ENCODE data around the gene AGL. TPM values are rescaled to one million over a fixed set of nuclear protein-coding genes. Genes with fewer than 3 reads are reported as not detected.
"Not testable (repeated sequence)": the region's sequence is repeated elsewhere in the genome, so short reads cannot be mapped to it uniquely, and the experiment has no call there.

The AGL gene
- total RNA-seq, 1 donor from 2014 or later, result 12.8 TPM

- intact Hi-C loops (cut with micrococcal nuclease), result loop anchor here (1.0 to 2.0 kb wide), 5 partner anchors 9 to 502 kb away; partner anchors contain the start of genes CDC14A and RTCA
These were observed 514 bp downstream of the AGL start for GRCh38 chr1:99850459-99851291.

GRCh38 chr1:99851850-99852454 is 1.8 kb downstream of the AGL start:
- intact Hi-C loops (cut with micrococcal nuclease), result loop anchor here (2.0 kb wide), 2 partner anchors 43 to 501 kb away; partner anchors contain the start of gene CDC14A

DNA sequence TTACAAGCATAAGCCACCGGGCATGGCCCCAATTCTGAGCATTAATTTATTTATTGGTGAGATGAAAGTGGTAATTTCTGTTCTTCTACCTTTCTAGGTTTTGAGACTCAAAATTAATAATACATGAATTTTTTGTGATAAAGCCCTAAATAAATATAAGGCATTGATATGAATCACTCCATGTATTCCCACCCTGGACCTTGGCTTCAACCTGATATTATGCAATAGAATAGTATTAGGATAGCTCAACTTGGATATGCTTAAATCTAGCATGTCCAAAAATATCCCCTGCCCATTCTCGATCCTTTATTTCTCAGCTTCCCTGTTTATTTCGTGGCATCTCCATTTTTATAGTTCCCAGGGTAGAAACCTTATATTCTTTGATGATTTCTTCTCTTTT is 2.5 kb downstream of the AGL start:
- intact Hi-C loops (cut with micrococcal nuclease), result no loop called here

GRCh38 chr1:99855914-99856450 is 5.8 kb downstream of the AGL start:
- intact Hi-C loops (cut with micrococcal nuclease), result no loop called here

- intact Hi-C loops (cut with micrococcal nuclease), result not testable (repeated sequence)
These were observed 6.9 kb downstream of the AGL start for GRCh38 chr1:99857041-99857440.

DNA sequence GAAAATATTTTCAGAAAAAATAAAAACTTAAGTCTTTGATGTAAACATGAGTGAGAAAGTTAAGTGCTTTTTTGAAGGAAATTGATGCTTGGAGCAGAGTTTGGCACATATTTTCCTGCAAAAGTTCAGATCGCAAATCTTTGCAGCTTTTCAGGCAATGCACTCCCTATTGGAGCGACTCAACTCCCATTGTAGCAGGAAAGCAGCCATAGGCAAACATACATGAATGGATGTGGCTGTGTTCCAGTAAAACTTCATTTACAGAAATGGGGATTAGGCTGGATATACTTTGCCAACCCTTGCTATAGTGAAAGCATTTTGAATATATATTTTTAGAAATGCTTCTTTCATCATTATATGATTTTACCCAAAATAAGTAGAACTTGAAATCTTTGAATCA is 8.1 kb downstream of the AGL start:
- intact Hi-C loops (cut with micrococcal nuclease), result no loop called here

DNA sequence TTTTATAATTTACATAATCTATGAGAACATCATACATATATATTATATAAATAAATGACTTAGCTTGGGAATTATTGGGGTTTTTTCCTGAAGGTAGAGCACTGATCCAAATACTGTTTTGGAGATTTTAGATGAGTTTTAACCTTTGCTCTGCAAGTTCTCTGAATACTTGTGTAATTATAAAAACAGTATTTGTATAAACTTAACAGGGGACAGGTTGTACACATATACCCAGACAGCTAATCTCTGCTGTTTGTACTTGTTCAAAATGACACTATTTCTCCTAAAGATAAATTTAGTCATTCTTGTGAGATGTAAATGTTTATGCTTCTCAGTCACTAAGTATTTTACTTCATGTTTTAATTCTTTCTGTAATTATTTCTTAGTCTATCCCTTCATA is 8.7 kb downstream of the AGL start:
- intact Hi-C loops (cut with micrococcal nuclease), result no loop called here

DNA sequence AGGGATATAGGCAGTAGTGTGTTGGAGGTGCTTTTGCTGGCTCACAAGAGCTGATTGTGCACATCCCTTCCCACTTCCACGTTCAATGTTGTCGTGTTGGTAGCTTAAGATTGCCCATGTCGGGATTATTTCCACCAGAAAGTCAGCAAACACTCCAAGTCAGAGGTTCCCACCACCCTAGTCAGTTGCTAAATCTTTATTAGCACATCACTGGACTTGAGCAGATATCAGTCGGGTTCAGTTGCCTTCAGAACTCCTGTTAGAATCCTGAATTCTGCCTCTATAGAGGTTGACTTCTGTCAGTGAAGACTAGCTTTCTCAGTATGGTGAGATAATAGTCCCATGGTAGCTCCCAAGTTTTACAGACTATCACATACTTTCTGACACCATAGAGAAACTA is 10.5 kb downstream of the AGL start:
- intact Hi-C loops (cut with micrococcal nuclease), result no loop called here

GRCh38 chr1:99867682-99868081 is 17.5 kb downstream of the AGL start:
- intact Hi-C loops (cut with micrococcal nuclease), result no loop called here

DNA sequence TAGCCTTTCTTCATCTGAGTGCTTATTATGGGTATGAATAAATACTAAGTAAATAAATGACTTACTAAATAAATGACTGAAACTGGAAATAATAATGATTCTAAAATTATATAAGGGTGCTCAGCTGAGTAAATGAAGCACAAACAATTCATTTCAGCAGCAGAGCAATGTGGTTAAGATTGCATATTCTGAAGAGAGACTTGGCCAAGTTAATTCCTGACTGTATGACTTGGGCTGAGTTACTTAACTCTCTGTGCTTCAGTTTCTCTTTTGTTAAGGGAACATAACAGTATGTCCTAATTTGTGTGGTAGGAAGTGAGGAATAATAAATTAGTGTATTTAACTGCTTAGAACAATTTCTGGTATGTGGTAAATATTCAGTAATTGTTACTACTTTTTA is 19.1 kb downstream of the AGL start:
- intact Hi-C loops (cut with micrococcal nuclease), result no loop called here

DNA sequence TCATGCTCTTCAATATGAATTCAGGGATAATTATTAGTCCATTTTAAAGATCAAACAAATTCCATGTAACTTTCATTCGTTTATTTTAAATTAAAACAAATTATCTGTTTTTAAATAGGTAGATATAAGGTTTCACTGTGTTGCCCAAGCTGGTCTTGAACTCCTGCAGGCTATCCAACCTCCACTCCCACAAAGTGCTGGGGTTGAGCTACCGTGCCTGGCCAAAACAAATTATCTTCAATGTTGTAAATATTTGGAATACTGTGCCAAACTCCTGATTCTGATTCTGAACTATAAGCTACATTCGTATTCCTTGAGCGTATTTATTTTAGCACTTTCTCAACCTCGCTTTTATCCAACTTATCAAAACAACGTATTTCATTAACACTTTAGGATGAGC is 19.6 kb downstream of the AGL start:
- intact Hi-C loops (cut with micrococcal nuclease), result no loop called here

DNA sequence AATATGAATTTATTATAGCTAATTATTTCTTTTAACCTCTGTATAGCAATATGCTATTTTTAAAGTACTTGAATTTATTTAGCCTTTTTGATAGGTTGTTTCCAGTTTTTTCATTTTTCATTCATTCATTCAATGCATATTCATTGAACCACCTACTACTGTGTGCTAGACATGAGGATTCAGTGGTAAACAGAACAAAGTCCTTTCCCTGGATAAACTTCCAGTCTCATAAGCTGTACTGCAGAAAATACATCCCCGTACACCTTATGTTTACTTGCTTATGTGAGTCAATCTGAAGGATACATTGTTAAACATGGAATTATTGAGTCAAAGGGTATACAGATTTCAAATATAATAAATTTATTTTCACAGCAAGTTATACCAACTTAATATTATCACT is 21.9 kb downstream of the AGL start:
- intact Hi-C loops (cut with micrococcal nuclease), result no loop called here

DNA sequence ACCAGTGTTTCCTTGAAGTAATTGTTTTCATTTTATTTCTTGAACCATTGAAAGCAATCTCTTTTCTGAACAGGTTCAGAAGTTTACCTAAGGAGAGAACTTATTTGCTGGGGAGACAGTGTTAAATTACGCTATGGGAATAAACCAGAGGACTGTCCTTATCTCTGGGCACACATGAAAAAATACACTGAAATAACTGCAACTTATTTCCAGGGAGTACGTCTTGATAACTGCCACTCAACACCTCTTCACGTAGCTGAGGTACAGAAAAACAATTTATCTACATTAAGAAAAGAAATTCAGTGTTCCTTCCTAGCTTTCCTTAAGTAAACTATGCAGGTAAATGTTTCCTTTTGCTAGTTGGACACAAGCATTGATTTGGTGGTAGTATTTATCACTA is 27.4 kb downstream of the AGL start:
- intact Hi-C loops (cut with micrococcal nuclease), result no loop called here

DNA sequence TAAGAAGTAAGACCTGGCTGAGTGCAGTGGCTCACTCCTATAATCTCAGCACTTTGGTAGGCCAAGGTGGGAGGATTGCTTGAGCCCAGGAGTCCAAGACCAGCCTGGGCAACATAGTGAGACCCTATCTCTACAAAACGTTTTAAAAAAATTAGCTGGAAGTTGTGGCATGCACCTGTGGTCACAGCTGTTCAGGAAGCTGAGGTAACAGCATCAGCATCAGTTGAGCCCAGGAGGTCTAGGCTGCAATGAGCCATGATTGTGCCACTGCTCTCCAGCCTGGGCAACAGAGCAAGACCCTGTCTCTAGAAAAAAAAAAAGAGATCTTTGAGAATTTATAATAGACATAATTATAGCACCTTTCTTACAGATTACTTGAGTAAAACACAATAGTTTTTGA is 36.0 kb downstream of the AGL start:
- intact Hi-C loops (cut with micrococcal nuclease), result no loop called here

GRCh38 chr1:99886841-99887240 is 36.7 kb downstream of the AGL start:
- intact Hi-C loops (cut with micrococcal nuclease), result no loop called here

GRCh38 chr1:99887890-99888289 is 37.7 kb downstream of the AGL start:
- intact Hi-C loops (cut with micrococcal nuclease), result no loop called here

GRCh38 chr1:99891997-99892396 is 41.8 kb downstream of the AGL start:
- intact Hi-C loops (cut with micrococcal nuclease), result no loop called here

DNA sequence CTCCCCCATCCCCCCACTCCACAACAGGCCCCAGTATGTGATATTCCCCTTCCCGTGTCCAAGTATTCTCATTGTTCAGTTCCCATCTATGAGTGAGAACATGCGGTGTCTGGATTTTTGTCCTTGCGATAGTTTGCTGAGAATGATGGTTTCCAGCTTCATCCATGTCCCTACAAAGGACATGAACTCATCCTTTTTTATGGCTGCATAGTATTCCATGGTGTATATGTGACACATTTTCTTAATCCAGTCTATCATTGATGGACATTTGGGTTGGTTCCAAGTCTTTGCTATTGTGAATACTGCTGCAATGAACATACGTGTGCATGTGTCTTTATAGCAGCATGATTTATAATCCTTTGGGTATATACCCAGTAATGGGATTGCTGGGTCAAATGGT is 53.1 kb downstream of the AGL start:
- intact Hi-C loops (cut with micrococcal nuclease), result not testable (repeated sequence)

DNA sequence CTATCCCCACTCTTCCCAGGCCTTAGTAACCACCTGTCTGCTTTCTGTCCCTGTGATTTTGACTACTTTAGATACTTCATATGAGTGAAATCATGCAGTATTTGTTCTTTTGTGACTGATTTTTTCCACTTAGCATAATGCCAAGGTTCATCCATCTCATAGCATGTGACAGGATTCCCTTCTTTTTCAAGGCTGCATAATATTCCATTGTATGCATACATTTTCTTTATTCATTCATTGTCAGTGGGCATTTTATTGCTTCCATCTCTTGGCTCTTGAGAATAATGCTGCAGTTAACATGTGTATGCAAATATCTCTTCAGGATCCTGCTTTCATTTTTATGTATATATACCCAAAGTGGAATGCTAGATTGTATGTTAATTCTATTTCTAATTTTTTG is 56.4 kb downstream of the AGL start:
- intact Hi-C loops (cut with micrococcal nuclease), result no loop called here

DNA sequence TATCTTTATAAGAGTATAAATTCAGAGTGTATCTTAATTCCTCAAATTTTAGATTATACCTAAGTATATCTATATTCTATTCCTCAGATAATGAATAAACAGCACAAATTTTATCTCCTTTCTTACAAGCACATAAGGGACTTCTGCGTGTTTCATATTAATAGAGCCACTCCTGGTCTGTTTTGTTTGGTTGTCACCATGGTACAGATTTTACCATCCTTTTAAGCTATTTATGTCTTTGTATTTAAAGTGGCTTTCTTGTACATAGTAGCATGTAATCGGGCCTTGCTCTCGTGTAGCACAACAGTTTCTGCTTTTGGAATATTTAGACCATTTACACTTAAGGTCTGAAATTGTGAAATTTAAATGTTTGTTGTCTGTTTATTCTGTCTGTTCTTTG is 67.1 kb downstream of the AGL start:
- intact Hi-C loops (cut with micrococcal nuclease), result no loop called here

GRCh38 chr1:99919220-99919619 is 69.1 kb downstream of the AGL start:
- intact Hi-C loops (cut with micrococcal nuclease), result no loop called here

DNA sequence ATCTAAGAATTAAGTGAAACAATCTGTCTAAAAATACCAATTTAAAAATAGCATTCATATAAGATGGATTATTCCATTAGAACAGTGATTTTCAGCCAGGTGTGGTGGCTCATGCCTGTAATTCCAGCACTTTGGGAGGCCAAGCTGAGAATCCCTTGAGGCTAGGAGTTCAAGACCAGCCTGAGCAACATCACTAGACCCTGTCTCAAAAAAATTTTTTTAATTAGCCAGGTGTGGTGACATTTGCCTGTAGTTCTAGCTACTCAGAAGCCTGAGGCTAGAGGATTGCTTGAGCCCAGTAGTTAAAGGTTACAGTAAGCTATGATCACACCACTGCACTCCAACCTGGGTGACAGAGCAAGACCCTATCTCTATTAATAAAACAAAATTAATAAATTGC is 84.6 kb downstream of the AGL start:
- intact Hi-C loops (cut with micrococcal nuclease), result no loop called here

GRCh38 chr1:99935534-99935933 is 85.4 kb downstream of the AGL start:
- intact Hi-C loops (cut with micrococcal nuclease), result no loop called here

Measured in T-helper 2 cell treated with Interferon-gamma antibody and Interleukin-4, amounts not matched to agents 100 ng/mL and 5 ng/mL, for 36 hours (primary cell).